Posterior vena cava (tissue), 2 donors: ENCODE data around the gene UBE2S. TPM values are rescaled to one million over a fixed set of nuclear protein-coding genes. Genes with fewer than 3 reads are reported as not detected.
"Not testable (repeated sequence)": the region's sequence is repeated elsewhere in the genome, so short reads cannot be mapped to it uniquely, and the experiment has no call there.

Experiments used
- DNase-seq: peaks from one replicate; pipeline ENCODE4 v3.0.0-alpha.2; 2020; ENCODE audit warnings: low spot score
- intact Hi-C, 2 donors: fragments of 100-400 bp; cut with DNase I; formaldehyde crosslinking; loops; one replicate each; pipeline versions ENCODE4 v1.14.1 to v1.14.2; 2022 to 2023
- total RNA-seq, 2 donors: library from RNA; stranded (reverse); fragmentation: NEBNext Ultra II Directional; extraction: Animal tissue kit (Norgen Biotek cat#: 25700); gene quantifications; one replicate each; pipeline ENCODE4 v1.2.1, GENCODE V29; 2021
- donor health status: DM: yes; HTN: yes; CAD: no.
- donor health status: DM: yes; HTN: yes; CAD: no.

Gene UBE2S
- total RNA-seq, 2 donors from 2014 or later: 17.6 to 23.3 TPM

DNA sequence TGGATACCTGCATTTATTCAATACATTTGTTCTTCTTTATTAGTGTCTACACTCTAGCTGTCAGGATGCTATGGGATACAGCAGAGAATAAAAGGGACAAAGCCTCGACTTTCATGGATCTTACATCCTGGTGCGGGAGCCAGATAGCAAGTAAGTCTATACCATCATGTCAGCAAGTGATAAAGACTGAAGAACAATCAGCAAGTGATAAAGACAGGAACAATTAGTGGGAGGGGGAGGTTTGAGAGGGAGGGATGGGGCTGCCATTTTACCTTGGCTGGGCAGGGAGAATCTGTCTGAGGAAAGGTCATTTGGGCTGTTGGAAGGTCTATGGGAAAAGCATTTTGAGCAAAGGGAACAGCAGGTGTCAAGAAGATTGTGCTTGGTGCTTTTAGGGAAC lies 2.6 kb upstream of the UBE2S start:
- intact Hi-C loops: no loop called here
- DNase-seq: no peak

DNA sequence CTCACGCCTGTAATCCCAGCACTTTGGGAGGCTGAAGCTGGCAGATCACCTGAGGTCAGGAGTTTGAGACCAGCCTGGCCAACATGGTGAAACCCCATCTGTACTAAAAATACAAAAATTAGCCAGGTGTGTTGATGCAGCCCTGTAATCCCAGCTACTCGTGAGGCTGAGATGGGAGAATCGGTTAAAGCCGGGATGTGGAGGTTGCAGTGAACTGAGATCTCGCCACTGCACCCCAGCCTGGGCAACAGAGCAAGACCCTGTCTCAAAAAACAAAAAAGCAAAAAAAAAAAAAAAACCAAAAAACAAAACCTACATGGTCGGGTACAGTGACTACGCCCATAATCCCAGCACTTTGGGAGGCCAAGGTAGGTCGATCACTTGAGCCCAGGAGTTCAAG lies 1.6 kb upstream of the UBE2S start:
- DNase-seq, intact Hi-C loops: not testable (repeated sequence)

DNA sequence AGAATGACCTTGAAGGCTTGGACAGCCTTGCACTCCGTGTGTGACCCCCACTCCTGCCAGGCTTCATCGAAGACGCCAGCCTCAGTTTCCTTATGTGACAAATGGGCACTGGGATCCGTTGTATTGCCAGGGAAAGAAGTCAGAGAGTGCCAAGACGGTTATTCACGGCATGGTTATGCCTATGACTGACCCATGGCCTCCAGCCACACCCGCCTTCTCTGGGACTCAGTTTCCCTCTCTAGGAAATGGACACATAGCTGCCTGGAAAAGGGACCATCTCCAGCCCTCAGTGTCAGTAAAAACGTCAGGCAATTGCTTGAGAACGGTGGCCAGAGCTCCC lies 915 bp upstream of the UBE2S start:
- intact Hi-C loops: no loop called here
- no peak for DNase-seq

GRCh38 chr19:55407800-55408532 lies 378 bp upstream of the UBE2S start:
- intact Hi-C loops: no loop called here
- DNase-seq: peak; percentile 100

DNA sequence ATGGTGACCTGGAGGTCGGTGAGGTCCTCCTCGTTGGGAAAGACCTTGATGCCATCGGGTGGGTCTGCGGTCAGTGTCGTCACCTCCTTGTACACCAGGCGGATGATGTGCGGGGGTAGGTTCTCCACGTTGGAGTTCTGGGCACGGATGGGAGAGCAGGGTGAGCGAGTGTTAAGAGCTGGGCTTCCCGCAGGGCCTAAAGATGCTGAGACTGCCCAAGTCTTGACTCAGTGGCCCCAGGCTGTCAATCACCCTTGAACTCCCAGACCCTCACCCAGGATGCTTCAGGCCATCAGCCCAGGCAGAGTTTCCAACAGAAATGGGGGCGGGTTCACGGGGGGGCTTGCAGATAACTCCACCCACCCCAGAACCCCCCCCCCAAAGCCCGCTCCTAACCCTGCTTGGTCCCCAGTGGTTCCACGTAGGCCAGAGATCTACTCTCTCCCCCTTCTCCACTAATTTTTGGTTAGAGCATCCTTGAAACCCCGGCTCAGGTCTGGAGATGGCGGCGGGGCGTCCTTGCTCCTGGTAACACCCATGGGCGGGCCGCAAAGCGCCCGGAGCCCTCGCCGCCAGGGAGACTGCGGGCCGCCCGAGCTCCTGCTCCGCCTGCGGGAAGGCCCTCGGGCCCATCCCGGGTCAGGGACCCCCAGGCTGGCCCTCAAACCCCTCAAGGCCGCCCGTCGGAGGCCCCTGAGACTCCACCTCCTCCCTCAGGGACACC lies 600 bp downstream of the UBE2S start:
- peak; percentile 86 for DNase-seq
- intact Hi-C loops: no loop called here

GRCh38 chr19:55406091-55406825 lies 1.3 kb downstream of the UBE2S start:
- DNase-seq: no peak
- intact Hi-C loops: no loop called here

DNA sequence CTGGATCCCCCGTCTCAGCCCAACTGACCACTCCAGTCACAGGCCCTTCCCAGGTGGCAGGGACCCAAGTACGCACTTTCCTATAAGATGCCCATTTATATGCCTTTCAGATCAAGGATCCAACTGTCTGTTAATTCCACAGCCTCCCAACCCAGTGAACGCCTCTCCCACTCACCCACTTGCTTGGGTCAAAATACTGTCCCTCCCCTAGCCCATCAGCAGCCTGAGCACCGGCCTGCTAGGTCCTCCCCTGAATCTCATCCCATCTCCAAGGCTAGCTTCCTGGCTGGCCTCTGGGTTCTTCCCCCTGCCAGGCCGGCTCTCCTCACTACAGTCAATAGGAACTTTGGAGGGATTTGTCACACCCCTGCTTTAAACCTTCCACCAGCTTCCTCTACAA lies 1.9 kb downstream of the UBE2S start:
- no peak for DNase-seq
- intact Hi-C loops: no loop called here

DNA sequence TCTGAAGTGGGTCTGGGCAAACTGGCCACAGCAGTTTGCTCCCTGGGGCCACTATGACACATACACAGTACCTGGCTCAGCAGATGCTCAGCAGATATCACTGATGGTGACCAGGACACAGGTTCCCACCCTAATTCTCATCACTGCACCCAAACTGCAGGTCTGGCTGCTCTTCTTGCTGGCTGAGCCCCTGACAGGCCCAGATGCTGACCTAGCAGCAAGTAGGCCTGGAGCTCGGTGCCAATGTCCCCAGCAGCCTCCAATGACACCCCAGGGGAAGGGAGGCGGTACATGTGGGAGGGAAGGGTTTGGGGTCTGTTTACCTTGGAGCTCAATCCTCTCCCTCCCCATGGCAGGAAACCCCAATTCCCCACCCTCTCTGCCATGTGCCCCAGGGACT lies 5.1 kb downstream of the UBE2S start:
- intact Hi-C loops: no loop called here
- DNase-seq: no peak

DNA sequence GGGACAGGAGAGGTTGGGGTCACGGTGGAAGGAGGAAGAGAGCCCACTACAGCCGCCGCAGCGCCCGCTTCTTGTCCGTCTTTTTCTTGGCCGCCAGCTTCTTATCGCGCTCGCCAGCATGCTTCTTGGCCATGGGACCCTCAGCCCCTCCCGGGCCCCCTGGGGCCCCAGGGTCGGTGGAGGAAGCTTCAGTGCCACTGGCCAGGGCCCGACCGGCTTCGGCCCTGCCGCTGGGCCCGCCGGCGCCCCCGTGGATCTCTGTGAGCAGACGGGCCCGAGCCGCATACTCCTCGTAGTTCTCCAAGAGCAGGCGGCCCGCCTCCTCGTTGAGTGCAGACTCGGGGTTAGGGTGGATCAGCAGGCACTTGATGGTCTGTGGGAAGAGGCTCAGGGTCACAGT lies 6.2 kb downstream of the UBE2S start:
- DNase-seq, intact Hi-C loops: not testable (repeated sequence)

- intact Hi-C loops: loop anchor here in 1 of 2 donors (1.0 kb wide), 1 partner anchor 48 kb away; no protein-coding TSS in a partner anchor
- no peak for DNase-seq
These were observed 7.1 kb downstream of the UBE2S start for GRCh38 chr19:55400281-55401087.

GRCh38 chr19:55398200-55398925 lies 9.2 kb downstream of the UBE2S start:
- DNase-seq: no peak

GRCh38 chr19:55392820-55393761 lies 14.5 kb downstream of the UBE2S start:
- no peak for DNase-seq
- intact Hi-C loops: no loop called here

More at GRCh38 chr19:55398200-55398925, 9.2 kb downstream of the UBE2S start:
- intact Hi-C loops: no loop called here

DNA sequence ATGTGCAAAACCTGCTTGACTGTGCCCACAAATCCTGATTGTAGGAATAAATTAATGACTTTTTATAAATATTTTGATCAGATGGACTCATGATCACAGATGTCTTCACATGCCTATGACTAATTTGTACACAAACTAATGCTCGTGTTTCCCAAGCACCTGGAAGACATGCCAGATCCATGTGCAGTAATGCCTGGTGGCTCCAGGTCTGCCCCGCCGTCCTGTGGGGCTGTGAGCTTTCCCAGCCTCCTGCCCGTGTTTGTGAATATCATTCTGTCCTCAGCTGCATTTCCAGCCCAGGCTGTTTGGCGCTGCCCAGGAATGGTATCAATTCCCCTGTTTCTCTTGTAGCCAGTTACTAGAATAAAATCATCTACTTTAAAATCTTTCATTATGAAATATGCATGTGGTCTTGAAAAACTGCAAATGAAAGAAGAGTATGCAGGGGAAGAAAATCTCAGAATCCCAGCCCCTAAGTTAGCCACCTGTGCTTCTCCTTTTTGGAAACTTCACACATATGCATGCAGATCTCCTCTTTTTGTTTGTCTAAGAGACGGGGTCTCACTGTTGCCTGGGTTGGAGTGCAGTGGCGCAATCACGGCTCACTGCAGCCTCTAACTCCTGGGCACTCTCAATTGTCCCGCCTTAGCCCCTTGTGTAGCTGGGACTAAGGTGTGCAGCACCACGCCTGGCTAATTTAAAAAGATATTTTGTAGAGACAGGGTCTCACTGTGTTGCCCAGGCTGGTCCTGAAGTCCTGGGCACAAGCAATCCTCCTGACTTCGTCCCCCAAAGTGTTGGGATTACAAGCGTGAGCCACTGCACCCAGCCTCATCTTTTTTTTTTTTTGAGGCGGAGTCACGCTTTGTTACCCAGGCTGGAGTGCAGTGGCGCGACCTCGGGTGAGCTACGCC lies 15.6 kb downstream of the UBE2S start:
- intact Hi-C loops: no loop called here
- no peak for DNase-seq

DNA sequence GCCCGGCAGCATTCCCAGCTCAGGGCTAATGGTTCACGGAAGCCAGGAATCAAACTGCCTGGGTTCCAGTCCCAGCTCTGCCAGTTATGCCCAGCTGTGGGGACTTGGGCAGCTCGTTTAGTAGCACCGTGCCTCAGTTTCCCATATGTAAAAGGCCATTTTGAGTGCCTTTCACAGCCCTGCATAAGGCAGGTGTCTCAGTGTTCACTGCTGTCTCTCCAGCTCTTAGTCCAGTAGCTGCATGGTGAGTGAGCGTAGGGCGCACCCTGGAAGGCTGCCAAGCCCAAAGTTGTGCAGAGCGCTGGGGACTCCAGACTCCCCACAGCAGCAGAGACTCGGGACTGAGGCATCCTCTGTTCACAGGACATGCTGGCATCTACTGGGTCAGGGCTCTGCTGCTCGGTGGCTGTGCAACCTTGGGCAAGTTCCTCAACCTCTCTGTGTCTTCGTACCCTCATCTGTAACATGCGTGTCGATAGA lies 16.4 kb downstream of the UBE2S start:
- no peak for DNase-seq
- intact Hi-C loops: no loop called here

DNA sequence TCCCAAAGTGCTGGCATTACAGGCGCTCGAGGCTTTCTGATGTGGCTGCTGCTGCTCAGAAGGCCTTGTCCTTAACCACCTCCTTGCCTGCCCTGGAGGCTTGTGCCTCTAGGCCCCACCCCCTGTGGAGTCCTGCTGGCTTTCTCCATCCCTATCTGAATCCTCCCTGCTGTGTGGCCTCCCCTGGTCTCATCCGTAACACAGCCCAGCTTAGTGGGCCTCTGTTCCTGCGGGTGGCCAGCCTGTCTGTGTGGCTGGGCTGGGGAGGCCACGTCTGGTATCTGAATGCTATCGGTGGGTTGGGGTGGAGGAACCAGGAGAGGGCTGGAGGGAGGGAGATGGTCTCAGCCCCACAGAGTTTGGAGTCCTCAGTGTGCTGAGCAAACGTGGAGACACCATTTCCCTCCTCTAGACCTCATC lies 17.1 kb downstream of the UBE2S start:
- DNase-seq: no peak
- intact Hi-C loops: no loop called here
